Loucy (cell line): Measurements from ENCODE around the gene PHRF1.

Source experiments
- CTCF ChIP-seq: fragments of 200-600 bp; sonication (generic); conservative IDR thresholded peaks from 2 replicates; pipeline ENCODE4 v1.5.1; 2014; ENCODE audit warnings: mild to moderate bottlenecking, antibody characterized with exemption, low read length
- EZH2phosphoT487 ChIP-seq: fragments of 200-600 bp; IDR thresholded peaks from 2 replicates; pipeline ENCODE4 v1.6.1; 2018; ENCODE audit warnings: antibody characterized with exemption, mild to moderate bottlenecking, moderate library complexity, borderline replicate concordance

- TF ChIP-seq CTCF (no peak), EZH2phosphoT487 (no peak)
These were observed 22.9 kb upstream of the PHRF1 start for GRCh38 chr11:553083-553987.
